K562 (cell line): ENCODE measurements around the gene MAPRE2. TPM values are rescaled to one million over a fixed set of nuclear protein-coding genes. Genes with fewer than 3 reads are reported as not detected.
A peak's percentile ranks its signal among the peaks of the same experiment; 100 is the strongest.

Source experiments
- CBFA2T3 ChIP-seq: fragments of 450-650 bp; IDR thresholded peaks from 2 replicates; pipeline ENCODE4 v1.6.1; 2017
- DPF2 ChIP-seq: fragments of 450-650 bp; IDR thresholded peaks from 2 replicates; pipeline ENCODE4 v1.6.1; 2016
- EP300 ChIP-seq: IDR thresholded peaks from 2 replicates; pipeline ENCODE4 v1.6.1; 2012; ENCODE audit warnings: low read length, improper control_type of control experiment
- FOXM1 ChIP-seq, 2 experiments: fragments of 450-650 bp in 1 of 2; sonication (generic) in 1 of 2; formaldehyde crosslinking in 1 of 2; IDR thresholded peaks; 2 replicates each; pipeline versions ENCODE4 v1.6.1 to v1.9.0; 2017 to 2022; ENCODE audit warnings: low read depth in 2 of 2, mild to moderate bottlenecking in 2 of 2, missing genetic modification reagents in 1 of 2, moderate library complexity in 1 of 2
- GATAD2A ChIP-seq: fragments of 450-650 bp; IDR thresholded peaks from 2 replicates; pipeline ENCODE4 v1.6.1; 2017
- KLF6 ChIP-seq: fragments of 250-450 bp; sonication (Bioruptor Pico); IDR thresholded peaks from 2 replicates; pipeline ENCODE4 v1.4.0; 2020; ENCODE audit warnings: mild to moderate bottlenecking, moderate library complexity, borderline replicate concordance
- MEIS2 ChIP-seq: fragments of 450-650 bp; IDR thresholded peaks from 2 replicates; pipeline ENCODE4 v1.6.1; 2014; ENCODE audit warnings: mild to moderate bottlenecking; ENCODE audit not compliant: partially characterized antibody
- NFE2 ChIP-seq: IDR thresholded peaks from 2 replicates; pipeline ENCODE4 v1.6.1; 2014; ENCODE audit warnings: antibody characterized with exemption, low read depth
- NFIC ChIP-seq: fragments of 450-650 bp; IDR thresholded peaks from 2 replicates; pipeline ENCODE4 v1.6.1; 2017; ENCODE audit warnings: mild to moderate bottlenecking, inconsistent platforms
- POLR2AphosphoS5 ChIP-seq: IDR thresholded peaks from 2 replicates; pipeline ENCODE4 v1.6.1; 2011; ENCODE audit warnings: mild to moderate bottlenecking, low read depth, low read length, moderate library complexity; ENCODE audit not compliant: control insufficient read depth, insufficient read depth
- TFAM ChIP-seq: fragments of 250-450 bp; sonication (Bioruptor Pico); conservative IDR thresholded peaks from 2 replicates; pipeline ENCODE4 v1.5.0; 2021; ENCODE audit warnings: mild to moderate bottlenecking, moderate library complexity
- TGIF2 ChIP-seq: sonication (generic); formaldehyde crosslinking; IDR thresholded peaks from 2 replicates; pipeline ENCODE4 v1.8.1; 2022; ENCODE audit warnings: mild to moderate bottlenecking, missing genetic modification reagents, moderate library complexity
- ZNF584 ChIP-seq: fragments of 200-800 bp; sonication (Bioruptor generic); IDR thresholded peaks from 2 replicates; pipeline ENCODE4 v1.6.1; 2016; ENCODE audit warnings: low read depth, mild to moderate bottlenecking, missing genetic modification characterization, missing compliant biosample characterization
- polyA plus RNA-seq, 8 experiments: library from polyadenylated mRNA; depleted of rRNA in 4 of 8; stranded (reverse) in 5 of 8; unstranded in 3 of 8; fragments of >200 nt; fragmentation: Nextera tagmentation in 2 of 8; fragmentation: Illumina TruSeq in 1 of 8; extraction: Ambion mirVana in 2 of 8; extraction: Trizol in 1 of 8; gene quantifications; 2 replicates each; pipeline versions ENCODE4 v1.2.1 to v1.2.3, GENCODE V29; 2011 to 2014; ENCODE audit warnings: inconsistent platforms in 1 of 8, missing spikeins in 1 of 8
- total RNA-seq, 7 experiments: library from RNA; depleted of rRNA in 6 of 7; stranded (reverse); fragments of >200 nt in 6 of 7; fragmentation: Illumina TruSeq in 2 of 7; extraction: Trizol in 2 of 7; gene quantifications; 2 replicates each; pipeline versions ENCODE4 v1.2.1 to v1.2.3, GENCODE V29; 2011 to 2021; ENCODE audit warnings: low replicate concordance in 1 of 7
- TF ChIP-seq, protein P1 (sequence below): fragments of 450-650 bp; formaldehyde crosslinking; IDR thresholded peaks from 2 replicates; pipeline ENCODE4 v1.4.0; 2020; ENCODE audit warnings: mild to moderate bottlenecking, moderate library complexity
- TF ChIP-seq, protein P2 (sequence below), 2 experiments: fragments of 150-350 bp in 1 of 2; IDR thresholded peaks; 2 replicates each; pipeline ENCODE4 v1.6.1; 2012 to 2016; ENCODE audit warnings: low read depth in 2 of 2, low read length in 2 of 2, mild to moderate bottlenecking in 1 of 2, moderate library complexity in 1 of 2
- TF ChIP-seq, protein P3 (sequence below): fragments of 450-650 bp; IDR thresholded peaks from 2 replicates; pipeline ENCODE4 v1.6.1; 2016; ENCODE audit warnings: antibody characterized with exemption
- TF ChIP-seq, protein P4 (sequence below): fragments of 250-450 bp; sonication (Bioruptor Pico); IDR thresholded peaks from 2 replicates; pipeline ENCODE4 v1.4.0; 2020

Gene MAPRE2
- total and polyA plus RNA-seq, 9 of the 15 experiments (the other 6 are each of a cell fraction or from before 2014, with no cell fraction given), result 32.3 to 70.7 (median 40.7) TPM

DNA sequence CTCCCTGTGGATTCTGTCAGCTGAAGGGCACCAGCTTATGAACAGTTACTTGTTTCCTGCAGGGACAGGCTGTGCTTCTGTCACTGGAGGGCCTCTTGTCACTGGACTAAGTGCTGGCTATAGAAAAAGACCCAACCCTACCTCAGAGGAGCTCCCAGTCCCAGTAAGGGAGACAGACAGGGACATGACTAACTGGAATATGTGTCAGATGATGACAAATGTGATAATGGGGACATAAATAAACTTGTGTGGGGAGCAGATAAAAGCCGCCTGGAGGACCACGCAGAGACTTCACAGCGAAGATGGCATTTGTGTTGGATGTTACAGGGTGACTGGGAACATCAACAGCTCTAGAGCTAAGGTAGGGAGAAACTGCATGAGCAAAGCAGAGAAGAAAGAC lies 95.0 kb downstream of the MAPRE2 start (continued):
- peak; percentile 99 for TF ChIP-seq MEIS2
- no peak for TF ChIP-seq KLF6 (CRISPR knock-in tag)
- no peak for TF ChIP-seq TFAM (CRISPR knock-in tag)
- 0 out of 2 replicates have a peak, but pooled peaks have one; percentile 13 for TF ChIP-seq FOXM1 (IDR thresholded peaks at IDR 0.05; ENCODE audit: low read depth)
- no peak for TF ChIP-seq FOXM1 (CRISPR knock-in tag; IDR thresholded peaks at IDR 0.05; ENCODE audit: low read depth)
- TF ChIP-seq NFIC, result peak; percentile 38; the same call in 1 of the 2 replicates
- TF ChIP-seq, protein P1, sequence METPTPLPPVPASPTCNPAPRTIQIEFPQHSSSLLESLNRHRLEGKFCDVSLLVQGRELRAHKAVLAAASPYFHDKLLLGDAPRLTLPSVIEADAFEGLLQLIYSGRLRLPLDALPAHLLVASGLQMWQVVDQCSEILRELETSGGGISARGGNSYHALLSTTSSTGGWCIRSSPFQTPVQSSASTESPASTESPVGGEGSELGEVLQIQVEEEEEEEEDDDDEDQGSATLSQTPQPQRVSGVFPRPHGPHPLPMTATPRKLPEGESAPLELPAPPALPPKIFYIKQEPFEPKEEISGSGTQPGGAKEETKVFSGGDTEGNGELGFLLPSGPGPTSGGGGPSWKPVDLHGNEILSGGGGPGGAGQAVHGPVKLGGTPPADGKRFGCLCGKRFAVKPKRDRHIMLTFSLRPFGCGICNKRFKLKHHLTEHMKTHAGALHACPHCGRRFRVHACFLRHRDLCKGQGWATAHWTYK (CRISPR knock-in tag), result 0 out of 2 replicates have a peak, but pooled peaks have one; percentile 14
- TF ChIP-seq, protein P2, sequence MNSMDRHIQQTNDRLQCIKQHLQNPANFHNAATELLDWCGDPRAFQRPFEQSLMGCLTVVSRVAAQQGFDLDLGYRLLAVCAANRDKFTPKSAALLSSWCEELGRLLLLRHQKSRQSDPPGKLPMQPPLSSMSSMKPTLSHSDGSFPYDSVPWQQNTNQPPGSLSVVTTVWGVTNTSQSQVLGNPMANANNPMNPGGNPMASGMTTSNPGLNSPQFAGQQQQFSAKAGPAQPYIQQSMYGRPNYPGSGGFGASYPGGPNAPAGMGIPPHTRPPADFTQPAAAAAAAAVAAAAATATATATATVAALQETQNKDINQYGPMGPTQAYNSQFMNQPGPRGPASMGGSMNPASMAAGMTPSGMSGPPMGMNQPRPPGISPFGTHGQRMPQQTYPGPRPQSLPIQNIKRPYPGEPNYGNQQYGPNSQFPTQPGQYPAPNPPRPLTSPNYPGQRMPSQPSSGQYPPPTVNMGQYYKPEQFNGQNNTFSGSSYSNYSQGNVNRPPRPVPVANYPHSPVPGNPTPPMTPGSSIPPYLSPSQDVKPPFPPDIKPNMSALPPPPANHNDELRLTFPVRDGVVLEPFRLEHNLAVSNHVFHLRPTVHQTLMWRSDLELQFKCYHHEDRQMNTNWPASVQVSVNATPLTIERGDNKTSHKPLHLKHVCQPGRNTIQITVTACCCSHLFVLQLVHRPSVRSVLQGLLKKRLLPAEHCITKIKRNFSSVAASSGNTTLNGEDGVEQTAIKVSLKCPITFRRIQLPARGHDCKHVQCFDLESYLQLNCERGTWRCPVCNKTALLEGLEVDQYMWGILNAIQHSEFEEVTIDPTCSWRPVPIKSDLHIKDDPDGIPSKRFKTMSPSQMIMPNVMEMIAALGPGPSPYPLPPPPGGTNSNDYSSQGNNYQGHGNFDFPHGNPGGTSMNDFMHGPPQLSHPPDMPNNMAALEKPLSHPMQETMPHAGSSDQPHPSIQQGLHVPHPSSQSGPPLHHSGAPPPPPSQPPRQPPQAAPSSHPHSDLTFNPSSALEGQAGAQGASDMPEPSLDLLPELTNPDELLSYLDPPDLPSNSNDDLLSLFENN (IDR thresholded peaks at IDR 0.05; ENCODE audit: low read depth in 2 of 2, low read length in 2 of 2), result peak in 1 of 2 experiments; percentile 66; a peak in 1 of 4 replicates
- TF ChIP-seq EP300, result peak; percentile 88
- TF ChIP-seq ZNF584 (CRISPR knock-in tag), result no peak
- TF ChIP-seq NFE2, result peak; percentile 37; the same call in 1 of the 2 replicates
- TF ChIP-seq DPF2, result peak; percentile 91
- TF ChIP-seq, protein P3, sequence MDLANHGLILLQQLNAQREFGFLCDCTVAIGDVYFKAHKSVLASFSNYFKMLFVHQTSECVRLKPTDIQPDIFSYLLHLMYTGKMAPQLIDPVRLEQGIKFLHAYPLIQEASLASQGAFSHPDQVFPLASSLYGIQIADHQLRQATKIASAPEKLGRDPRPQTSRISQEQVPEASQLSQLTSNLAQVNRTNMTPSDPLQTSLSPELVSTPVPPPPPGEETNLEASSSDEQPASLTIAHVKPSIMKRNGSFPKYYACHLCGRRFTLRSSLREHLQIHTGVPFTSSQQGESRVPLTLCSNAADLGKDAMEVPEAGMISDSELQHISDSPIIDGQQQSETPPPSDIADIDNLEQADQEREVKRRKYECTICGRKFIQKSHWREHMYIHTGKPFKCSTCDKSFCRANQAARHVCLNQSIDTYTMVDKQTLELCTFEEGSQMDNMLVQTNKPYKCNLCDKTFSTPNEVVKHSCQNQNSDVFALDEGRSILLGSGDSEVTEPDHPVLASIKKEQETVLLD, result peak; percentile 70; the same call in 1 of the 2 replicates
- TF ChIP-seq TGIF2 (CRISPR knock-in tag), result no peak
- peak; percentile 54; the same call in 1 of the 2 replicates for TF ChIP-seq POLR2AphosphoS5
- peak; percentile 25; the same call in 1 of the 2 replicates for TF ChIP-seq GATAD2A
- peak; percentile 90 for TF ChIP-seq CBFA2T3
- TF ChIP-seq, protein P4, sequence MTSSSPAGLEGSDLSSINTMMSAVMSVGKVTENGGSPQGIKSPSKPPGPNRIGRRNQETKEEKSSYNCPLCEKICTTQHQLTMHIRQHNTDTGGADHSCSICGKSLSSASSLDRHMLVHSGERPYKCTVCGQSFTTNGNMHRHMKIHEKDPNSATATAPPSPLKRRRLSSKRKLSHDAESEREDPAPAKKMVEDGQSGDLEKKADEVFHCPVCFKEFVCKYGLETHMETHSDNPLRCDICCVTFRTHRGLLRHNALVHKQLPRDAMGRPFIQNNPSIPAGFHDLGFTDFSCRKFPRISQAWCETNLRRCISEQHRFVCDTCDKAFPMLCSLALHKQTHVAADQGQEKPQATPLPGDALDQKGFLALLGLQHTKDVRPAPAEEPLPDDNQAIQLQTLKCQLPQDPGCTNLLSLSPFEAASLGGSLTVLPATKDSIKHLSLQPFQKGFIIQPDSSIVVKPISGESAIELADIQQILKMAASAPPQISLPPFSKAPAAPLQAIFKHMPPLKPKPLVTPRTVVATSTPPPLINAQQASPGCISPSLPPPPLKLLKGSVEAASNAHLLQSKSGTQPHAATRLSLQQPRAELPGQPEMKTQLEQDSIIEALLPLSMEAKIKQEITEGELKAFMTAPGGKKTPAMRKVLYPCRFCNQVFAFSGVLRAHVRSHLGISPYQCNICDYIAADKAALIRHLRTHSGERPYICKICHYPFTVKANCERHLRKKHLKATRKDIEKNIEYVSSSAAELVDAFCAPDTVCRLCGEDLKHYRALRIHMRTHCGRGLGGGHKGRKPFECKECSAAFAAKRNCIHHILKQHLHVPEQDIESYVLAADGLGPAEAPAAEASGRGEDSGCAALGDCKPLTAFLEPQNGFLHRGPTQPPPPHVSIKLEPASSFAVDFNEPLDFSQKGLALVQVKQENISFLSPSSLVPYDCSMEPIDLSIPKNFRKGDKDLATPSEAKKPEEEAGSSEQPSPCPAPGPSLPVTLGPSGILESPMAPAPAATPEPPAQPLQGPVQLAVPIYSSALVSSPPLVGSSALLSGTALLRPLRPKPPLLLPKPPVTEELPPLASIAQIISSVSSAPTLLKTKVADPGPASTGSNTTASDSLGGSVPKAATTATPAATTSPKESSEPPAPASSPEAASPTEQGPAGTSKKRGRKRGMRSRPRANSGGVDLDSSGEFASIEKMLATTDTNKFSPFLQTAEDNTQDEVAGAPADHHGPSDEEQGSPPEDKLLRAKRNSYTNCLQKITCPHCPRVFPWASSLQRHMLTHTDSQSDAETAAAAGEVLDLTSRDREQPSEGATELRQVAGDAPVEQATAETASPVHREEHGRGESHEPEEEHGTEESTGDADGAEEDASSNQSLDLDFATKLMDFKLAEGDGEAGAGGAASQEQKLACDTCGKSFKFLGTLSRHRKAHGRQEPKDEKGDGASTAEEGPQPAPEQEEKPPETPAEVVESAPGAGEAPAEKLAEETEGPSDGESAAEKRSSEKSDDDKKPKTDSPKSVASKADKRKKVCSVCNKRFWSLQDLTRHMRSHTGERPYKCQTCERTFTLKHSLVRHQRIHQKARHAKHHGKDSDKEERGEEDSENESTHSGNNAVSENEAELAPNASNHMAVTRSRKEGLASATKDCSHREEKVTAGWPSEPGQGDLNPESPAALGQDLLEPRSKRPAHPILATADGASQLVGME (CRISPR knock-in tag), result peak; percentile 10; the same call in 1 of the 2 replicates
